Skeletal muscle cell (primary cell): ENCODE measurements around the gene HMGB1.

Experiments
- DNase-seq: peaks from one replicate; pipeline ENCODE4 v3.0.0-alpha.2; 2010; ENCODE audit warnings: low read depth
- H3K4me3 ChIP-seq: 2 replicates; pipeline ENCODE4 v1.5.1; 2011; ENCODE audit warnings: low read depth, mild to moderate bottlenecking, control low read depth, low read length, moderate library complexity

HMGB1 gene

DNA sequence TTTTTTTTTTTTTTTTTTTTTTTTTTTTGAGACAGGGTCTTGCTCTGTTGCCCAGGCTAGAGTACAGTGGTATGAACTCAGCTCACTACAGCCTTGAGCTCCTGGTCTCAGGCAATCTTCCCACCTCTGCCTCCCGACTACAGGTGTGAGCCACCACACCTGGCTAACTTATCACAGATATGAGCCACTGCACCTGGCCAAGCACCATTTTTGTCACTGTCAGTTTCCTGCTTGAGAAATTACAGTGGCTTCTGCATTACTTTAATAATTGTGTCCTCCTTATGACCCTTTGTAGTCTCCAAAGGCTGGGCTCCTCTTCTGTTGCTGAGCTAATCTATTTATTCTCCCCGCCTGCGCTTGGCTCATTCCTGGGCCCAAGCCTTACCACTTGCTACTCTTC, 27.4 kb downstream of the HMGB1 start:
- DNase-seq: no peak
- H3K4me3 ChIP-seq: no peak overlapping the region

DNA sequence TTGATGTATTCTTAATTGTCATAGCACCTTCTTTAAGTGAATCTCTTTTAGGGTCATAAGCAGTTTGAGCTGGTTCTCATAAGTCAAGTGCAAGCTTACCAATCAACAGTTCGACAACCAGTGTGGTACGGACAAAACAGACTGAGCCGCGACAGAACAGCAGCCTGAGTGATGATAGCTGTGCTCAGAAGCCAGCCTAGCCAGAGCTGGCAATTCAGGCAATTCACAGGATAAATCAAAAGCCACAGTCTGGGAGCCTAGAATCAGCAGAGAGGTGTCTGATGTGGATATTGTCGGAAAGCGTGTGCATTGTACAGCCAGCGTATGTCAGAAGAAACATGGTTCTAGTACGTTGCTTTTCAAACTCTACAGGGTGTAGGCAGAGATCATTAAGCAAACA, 28.6 kb downstream of the HMGB1 start:
- no peak for DNase-seq
- no peak overlapping the region for H3K4me3 ChIP-seq

DNA sequence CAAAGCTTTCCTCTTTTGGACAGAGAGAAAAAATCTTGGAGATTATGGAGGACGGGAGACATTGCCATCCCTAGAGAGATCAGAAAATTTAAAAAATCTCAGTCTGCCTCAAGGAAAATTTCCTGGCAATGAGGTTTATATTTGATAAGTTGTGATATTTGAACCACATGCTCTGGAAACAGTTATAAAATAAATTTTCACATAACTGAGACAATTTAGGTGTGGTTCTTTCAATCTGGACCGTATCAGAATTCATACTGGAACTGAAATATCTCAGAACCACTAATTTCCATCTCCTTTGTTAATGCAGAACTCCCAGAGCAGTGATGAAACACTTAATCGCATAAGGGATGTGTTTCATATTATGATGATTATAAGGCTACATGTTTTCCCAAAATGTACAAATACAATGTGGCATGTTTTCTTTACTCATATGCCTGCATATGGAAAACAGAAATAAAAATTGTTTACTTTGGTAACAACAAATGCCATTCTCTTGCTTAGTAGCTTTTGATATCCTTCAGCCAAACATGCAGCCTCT, 29.8 kb downstream of the HMGB1 start:
- no peak overlapping the region for H3K4me3 ChIP-seq
- DNase-seq: no peak

DNA sequence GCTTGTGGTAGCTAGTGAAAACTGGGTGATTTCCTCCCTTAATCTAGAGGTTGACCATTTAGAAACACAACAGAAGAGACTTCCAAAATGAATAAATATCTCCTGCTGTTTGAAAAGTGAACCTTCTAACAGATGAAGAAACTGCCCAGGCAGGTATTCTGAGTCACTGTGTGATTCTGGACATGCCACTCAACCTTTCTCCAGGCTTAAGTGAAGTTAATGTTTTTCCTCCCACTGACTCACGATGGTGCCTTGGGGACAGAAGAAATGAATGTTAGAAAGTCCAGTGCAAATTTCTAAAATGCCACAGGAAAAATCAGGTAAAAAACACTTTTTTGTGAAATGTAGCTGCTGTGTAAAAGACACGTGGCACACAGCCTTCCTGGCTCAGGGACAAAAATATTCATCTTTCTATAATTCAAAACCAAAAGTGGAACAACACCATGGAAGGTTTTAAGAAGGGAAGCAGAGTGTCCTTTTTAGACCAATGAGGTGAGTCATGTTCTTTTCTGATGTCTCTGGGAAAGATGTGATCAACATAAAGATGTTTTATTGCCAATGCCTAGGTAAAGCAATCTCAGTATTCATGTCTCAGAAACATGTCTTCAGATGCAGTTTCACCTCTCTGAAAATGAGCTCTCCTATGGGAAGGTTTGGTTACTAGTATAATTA, 34.3 kb downstream of the HMGB1 start:
- no peak overlapping the region for H3K4me3 ChIP-seq
- no peak for DNase-seq

DNA sequence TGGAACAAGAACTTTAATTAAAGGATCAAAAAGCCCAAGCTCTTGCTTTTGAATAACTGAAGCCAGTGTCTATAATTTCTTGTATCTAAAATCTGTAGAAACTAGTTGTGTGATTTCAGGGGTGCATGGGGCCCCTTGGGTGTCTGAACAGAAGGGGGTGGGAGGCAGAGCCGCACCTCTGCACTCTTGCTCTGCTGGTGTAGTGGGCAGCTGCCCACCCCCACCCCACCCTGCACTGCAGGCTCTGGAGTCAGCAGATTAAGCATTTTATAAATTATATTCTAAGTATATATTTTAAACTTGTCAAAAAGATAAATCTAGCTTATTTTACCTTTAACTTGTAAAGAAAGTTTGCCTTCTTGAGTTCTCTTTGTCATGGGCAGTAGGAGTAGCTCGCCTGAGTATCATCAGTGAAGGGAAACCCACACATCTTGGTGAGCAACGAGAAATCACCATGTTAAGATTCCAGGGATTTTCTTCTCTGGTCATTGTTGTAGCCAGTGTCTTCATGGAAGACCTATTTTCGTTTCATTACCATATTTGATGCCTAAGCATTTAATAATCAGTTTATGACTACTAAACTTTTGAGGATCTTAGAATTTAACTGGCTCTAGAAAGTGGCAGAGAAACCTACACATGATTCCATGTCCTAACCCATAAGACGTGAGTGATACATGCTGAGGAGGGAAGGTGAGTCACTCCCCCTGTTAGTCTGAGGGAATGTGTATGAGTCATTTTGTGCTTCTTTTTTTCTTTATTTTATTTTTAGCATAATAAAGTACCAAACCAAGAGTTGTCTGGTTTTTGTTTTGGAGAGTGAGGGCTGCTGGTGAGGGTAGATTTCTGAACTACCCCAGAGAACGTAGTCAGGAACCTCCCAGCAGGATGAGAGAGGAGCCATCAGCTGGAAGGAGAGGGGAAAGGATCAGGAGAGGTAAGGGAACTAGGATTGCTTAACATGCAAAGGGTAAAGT, 35.7 kb downstream of the HMGB1 start:
- H3K4me3 ChIP-seq: no peak overlapping the region
- peak; percentile 83 for DNase-seq

DNA sequence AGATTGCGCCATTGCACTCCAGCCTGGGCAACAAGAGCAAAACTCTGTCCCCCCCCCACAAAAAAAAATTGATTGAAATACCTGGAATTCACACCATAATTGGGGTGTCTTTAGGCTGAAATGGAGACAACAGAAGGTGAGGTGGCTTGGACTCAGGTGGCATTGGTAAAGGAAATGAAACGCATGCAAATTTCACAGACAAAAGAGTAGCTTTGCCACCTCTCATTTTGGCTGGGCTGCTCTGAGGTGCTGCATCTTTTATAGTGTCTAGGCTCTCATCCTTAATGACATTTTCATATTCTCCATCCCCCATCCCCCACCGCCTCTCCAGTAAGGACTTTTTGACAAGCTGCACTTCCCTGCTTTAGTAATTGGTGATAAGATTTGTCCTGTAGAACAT, 36.5 kb downstream of the HMGB1 start:
- H3K4me3 ChIP-seq: no peak overlapping the region
- no peak for DNase-seq

DNA sequence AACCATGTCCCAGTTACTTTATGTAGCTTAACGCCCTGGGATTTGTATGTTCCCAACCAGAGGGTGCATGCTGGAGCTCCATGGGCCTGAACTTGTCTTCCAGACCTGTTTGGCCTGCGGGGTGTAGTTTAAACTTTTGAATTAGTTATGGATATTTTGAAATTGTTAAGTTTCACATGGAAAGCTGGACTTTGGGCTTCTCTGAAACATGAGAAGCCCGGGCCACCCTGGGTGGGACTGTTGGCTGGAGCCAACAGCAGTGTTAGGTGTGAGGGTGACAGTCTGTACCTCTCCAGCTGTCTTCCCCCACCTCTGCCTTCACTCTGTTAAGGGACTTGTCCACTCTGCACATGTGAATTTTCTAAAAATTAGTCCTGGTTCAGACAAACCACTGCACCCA, 41.8 kb downstream of the HMGB1 start:
- H3K4me3 ChIP-seq: no peak overlapping the region
- no peak for DNase-seq

DNA sequence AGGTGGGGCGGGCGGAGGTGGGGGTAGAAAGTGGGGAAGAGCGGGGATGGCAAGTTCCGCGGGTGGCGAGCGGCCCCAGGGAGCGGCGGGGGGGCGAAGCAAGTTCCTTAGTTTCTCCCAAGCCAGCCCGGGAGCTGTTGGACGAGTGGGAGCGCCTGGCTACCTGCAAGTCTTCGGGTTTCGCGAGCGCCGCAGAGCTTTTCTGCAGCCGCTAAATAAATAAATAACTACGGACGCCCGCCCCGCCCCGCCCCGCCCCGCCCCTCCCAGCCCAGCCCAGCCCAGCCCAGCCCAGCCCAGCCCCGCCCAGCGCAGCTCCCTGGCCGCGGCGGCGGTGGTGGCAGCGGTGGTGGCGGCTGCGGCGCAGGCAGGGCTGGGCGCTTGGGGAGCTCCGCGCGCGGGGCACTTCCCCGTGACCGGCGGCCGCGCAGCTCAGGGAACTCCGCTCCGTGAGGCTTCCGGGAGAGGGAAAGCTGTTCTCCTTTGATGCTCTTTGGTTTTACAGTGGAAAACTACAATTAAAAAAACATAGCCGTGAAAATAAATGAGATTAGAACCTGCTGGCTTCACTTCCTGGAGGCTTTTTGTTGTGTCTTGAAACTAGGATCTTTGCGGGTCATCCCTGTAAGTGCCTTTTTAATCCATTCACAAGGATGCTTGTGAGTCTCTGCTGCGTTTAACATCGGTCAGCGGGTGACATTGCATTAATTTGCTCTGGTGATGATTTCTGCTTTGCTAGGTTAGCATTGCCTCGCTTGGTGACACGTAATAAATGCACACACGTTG, 43.5 kb downstream of the HMGB1 start, which contains the start of gene UBE2L5:
Gene UBE2L5 (plus strand): TSS at position 440 of the 786 bp plus-strand sequence. CDS start 5,498 bp downstream, outside the sequence.
- no peak for DNase-seq
- H3K4me3 ChIP-seq: peak within 1 kb of the TSS; percentile 57

DNA sequence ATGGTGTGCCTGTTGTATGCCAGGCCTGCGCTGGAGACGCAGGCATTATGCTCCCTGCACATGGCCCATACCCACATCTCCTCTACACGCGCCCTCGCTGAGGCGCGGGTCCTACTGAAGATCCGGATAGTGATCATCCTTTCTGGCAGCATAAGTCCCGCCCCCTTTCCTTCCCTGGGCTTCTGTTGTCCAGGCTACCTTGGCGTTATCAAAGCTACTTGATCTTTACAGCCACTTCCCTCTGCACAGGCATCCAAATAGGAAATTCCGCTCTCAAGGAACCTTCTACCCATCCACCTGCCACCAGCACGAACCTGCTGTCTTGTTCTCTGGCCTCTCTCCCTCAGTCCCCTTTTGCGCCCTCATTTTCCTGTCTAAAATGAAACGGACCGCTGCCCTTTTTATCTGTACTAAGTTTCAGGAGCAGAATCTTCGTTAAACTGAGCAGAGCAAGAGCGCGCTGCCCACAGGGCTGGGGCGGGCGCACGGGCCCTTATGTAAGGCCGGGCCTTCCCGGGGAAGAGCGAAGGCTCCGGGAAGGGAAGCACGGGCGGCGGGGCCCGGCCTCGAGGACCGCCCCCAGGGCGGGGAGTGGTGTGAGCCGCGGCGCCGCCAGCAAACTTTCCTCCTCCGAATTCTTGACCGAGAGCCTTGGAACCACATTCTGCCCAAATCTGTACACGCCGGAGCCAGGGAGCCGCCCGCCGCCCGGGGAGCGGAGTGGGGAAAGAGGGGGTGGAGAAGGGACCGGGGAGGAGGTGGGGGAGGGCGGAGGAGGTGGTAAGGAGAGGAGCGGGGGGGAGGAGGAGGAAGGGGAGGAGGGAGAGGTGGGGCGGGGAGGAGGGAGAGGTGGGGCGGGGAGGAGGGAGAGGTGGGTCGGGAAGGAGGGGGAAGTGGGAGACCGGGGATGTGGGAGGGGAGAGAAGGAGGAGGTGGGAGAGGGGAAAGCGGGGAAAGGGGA, 44.4 kb downstream of the HMGB1 start:
- H3K4me3 ChIP-seq: peak overlapping the region; percentile 57
- no peak for DNase-seq

DNA sequence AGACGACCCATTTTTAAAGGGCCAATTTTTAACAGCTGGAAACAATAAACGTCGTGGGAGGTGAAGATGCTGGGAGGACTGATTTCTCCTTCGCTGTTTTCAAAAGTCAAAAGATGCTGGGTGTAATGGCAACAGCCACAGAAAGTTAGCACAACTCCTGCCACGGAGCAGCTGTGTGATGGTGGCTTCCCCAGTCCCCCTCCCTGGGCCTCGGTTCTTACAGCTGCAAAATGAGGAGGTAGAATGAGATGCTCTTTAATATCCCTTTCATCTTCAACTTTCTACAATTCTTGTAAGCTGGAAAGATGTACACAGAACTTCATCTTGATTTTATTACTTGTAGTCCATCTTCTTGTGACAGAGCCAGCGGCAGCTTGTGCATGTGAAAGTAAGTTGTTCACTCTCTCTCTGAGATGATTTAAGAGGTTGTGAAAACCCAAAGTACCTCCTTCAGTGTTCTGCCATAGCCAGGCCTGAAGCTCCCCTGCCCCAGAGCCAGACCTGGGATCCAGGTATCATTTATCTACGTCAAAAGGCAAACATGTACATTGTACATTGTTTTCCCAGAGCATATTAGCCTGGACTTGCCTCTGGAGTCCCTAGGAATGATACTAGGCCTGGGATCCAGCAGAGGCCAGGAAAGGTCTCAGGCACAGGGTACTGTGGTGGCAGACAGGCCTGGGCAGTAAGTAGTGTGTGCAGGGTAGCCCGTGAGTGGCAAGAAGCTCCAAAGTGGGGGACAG, 46.8 kb downstream of the HMGB1 start:
- no peak overlapping the region for H3K4me3 ChIP-seq
- DNase-seq: no peak

DNA sequence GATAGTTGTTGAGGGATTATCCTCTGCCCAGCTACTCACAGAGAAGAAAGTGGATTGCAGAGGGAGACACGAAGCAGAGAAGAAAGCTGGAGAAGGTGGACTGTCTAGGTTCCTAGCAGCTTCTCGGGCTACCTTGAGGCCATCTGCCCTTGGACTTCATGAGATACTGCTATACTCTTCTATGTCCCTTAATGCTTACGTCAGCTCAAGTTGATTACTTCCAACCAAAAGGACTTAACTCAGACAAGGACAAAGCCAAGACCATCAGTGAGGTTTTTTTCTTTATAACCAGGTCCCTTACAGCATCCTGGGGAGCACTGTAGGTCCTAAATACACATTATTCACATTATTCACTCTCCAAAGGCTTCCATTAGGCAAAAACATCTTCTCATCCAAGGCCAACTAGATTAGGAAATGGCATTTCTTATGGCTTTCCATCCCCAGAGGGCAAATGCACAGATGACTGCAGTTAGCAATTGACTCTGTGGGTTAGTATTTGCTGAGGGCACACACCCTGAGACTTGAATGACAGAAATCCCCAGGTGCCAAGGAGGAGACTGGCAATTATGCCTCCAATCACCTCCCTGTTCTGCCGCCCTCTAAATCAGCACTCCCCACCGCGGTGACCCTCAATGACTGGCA, 47.5 kb downstream of the HMGB1 start:
- DNase-seq: no peak

DNA sequence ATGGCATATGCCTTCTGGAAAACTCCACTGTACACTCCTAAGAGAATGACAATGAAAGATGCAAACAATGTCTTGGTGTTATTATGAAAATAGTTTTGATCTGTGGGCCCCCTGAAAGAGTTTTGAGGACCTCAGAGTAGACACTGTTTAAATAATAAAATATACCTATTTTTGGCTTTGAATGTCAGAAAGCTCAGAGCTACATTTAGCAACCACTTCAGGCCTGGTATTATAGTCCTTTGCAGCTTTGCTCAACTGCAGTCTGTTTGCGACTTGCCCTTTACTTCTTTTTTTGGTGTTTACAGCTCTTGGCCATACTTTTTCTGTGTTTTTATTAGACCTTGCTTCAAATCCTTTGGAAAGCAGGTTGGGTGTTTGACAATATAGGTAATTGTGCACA, 49.3 kb downstream of the HMGB1 start:
- no peak for DNase-seq
- no peak overlapping the region for H3K4me3 ChIP-seq

More for the DNA sequence above, 47.5 kb downstream of the HMGB1 start:
- no peak overlapping the region for H3K4me3 ChIP-seq

DNA sequence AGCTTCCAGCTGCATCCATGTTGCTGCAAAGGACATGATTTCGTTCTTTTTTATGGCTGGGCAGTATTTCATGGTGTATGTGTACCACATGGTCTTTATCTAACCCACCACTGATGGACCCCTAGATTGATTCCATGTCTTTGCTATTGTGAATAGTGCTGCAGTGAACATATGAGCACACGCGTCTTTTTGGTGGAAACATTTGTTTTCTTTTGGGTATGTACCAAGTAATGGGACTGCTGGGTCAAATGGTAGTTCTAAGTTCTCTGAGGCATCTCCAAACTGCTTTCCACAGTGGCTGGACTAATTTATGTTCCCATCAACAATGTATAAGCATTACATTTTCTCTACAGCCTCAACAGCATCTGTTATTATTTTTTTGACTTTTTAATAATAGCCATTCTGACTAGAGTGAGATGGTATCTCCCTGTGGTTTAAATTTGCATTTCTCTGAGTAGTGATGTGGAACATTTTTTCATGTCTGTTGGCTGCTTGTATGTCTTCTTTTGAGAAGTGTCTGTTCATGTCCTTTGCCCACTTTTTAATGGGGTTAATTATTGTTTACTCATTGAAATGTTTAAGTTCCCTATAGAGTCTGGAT, 50.2 kb downstream of the HMGB1 start:
- DNase-seq: no peak
- H3K4me3 ChIP-seq: no peak overlapping the region

DNA sequence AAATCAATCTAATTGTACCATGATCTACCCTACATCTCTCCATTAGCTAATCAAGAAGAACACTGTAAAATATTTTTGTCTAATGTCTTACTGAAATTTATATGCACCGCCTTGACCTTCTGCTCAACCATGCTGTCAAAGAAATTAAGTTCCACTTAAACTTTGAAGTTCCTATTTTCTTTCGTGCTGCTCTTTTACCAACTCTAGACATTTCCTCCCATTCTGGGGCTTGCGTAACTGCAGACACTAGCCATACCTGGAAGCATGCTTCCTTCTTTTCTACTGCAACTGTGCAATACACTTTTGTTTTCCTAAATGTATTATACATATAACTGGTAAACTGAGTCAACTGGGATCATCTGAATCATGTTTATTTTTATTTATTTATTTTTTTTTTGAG, 51.9 kb downstream of the HMGB1 start:
- no peak overlapping the region for H3K4me3 ChIP-seq
- DNase-seq: no peak

DNA sequence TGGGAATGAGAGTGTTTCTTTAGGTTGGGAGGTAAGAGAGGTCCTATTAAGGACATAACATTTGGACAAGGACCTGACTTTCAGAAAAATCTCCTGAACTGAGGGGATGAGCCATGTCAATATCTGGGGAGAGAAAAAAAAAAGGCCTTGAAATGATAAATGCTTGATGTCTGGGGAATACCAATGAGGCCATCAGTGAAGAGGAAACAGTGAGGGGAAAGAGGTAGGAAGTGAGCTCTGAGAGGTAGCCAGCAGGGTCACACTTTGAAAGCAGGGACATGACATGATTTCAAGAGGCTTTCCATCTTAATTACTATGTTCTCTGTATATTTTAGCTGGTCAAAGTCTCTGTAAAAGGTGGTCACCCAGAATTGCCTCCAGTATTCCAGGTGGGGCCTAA, 53.4 kb downstream of the HMGB1 start:
- no peak overlapping the region for H3K4me3 ChIP-seq
- no peak for DNase-seq

DNA sequence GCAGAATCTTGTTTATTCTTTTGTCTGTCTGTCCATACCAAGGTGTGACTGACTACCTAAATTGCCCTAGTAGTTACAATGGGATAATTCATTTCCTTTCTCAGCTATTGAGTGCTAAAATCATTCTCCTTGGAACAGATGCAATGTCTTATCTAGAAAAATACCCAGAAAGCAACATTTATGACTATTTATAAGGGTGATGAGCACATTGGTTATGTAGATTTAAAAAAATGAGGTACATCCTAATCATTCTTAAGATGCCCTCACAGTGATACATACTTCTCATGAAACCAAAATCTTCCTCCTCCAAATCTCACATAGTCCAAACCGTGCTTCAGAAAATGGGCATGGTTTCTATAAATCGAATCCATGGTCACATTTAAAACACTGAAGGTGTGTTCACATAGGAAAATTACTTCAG, 55.0 kb downstream of the HMGB1 start:
- no peak for DNase-seq
- no peak overlapping the region for H3K4me3 ChIP-seq
